NCI-H1105 treated with DMSO at 0.1 percent for 48 hours (cell line): ENCODE results near the gene MVK.
A peak's percentile ranks its signal among the peaks of the same experiment; 100 is the strongest.
"Not testable (repeated sequence)": the region's sequence is repeated elsewhere in the genome, so short reads cannot be mapped to it uniquely, and the experiment has no call there.

Experiments
- DNase-seq: peaks from one replicate; lab custom pipeline; 2025; lab: John Stamatoyannopoulos, UW

MVK gene

DNA sequence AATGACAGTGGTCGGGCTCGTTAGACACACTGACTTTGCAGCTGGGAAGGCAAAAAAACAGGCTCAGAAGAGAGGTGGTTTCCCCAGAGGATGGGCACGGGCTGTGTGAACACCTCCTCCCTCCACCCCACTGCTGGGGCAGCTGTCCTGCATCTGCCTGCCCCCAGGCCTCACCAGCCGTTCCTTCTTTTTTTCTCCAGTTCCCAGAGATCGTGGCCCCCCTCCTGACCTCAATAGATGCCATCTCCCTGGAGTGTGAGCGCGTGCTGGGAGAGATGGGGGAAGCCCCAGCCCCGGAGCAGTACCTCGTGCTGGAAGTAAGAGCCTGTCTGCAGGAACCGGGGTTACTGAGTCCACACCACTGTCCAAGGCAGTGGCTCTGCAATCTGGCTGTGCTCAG, 17.4 kb downstream of the MVK start:
- no peak for DNase-seq

GRCh38 chr12:109592195-109592904, 18.8 kb downstream of the MVK start:
- DNase-seq = no peak

- peak; percentile 15 for DNase-seq
Observed at GRCh38 chr12:109592905-109593272, 19.3 kb downstream of the MVK start.

DNA sequence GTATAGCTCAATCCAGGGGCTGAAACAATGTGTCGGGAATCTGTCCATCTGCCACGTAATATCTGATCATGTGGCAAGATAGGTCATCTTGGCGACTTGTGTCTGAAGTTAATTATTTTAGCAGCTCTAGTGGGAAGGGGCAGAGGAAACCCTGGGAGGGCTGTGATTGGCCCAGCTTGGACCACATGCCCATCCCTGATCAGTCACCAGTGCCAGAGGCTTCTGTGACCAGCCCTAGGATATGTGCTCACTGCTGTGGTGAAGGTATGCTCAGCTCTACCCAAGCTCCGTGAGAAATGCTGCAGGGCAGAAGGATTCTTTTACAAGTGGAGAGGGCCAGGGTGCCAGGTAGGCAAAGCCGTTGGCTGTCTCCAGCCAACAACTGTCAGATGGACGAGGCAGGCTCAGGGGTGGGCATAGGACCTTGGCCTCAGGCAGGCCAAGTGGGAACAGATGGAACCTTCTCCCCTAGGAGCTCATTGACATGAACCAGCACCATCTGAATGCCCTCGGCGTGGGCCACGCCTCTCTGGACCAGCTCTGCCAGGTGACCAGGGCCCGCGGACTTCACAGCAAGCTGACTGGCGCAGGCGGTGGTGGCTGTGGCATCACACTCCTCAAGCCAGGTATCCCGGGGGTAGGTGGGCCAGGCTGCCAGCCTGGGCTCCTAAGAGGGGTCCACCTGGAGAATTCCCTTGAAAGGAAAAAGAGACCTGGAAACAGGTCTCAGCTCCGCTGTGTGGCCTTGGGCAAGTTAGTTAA, 21.1 kb downstream of the MVK start:
- DNase-seq = no peak

GRCh38 chr12:109595321-109595902, 21.8 kb downstream of the MVK start:
- no peak for DNase-seq

GRCh38 chr12:109596418-109597244, 23.0 kb downstream of the MVK start:
- DNase-seq = no peak

DNA sequence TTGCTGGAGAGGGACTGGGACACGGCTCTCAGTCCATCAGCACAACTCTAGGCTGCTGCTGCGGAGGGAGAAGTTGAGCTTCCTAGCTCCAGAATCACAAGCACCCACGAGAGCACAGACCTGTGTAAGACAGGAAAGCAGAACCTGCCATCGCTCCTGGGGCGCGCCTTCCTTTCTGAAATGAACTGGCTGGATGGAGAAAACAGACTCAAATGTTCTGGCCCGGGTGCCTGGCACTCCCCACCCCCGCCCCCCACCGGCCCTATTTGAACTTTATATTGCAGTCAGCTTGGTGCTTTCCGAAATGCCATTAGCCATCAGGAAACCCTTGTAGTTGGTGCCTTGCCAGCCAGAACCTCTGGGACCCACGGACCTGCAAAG, 23.8 kb downstream of the MVK start:
- no peak for DNase-seq

DNA sequence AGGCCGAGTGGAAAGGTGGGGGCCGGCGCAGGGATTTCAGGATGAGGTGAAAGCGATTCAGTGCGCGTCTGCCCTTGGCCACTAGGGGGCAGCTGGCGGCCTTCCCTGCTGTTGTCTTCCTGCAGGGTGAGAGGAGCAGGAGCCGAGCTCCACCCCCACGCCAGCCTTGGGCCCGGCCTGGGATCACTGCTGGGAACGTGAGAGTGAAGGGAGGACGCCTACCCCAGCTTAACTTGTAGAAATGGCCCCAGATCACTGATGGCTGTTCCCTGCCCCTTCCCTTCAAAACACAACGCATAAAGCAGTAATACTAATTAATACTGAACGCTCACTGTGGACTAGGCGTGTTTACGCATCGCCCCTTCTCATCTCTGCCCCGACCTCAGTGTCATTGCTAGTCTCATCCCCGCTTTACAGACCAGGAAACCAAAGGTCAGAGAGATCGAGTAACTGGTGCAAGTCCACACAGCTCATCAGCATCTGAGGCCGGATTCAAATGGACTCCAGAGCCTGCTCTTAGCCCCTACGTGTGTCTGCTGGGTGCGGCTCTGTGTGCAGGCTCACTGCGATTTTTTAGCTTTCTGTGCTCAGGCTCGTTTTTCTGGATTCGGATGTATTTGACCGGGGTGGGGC, 24.3 kb downstream of the MVK start:
- peak; percentile 74 for DNase-seq

DNA sequence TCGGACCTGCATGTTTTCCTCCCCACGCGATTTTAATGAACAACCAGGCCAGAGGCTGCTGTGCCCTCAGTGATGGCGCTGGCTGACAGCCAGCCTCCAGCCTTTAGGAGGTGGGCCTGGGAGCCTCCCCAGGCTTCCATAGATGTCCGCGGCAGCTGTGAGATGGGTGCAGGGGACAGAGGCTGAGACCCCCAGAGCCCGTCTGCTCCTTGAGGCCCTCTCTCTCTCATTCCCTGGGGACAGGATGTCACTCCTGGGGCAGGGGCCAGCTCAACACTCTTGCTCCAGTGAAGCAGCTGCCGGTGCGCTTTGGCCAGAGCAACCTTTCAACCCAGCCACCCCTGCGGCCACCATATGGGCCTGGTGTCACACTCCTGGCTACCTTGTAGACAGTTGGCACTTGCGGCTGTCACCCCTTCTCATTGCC, 24.8 kb downstream of the MVK start:
- DNase-seq = no peak

GRCh38 chr12:109599087-109599486, 25.5 kb downstream of the MVK start:
- DNase-seq = no peak

GRCh38 chr12:109600481-109600880, 26.9 kb downstream of the MVK start:
- no peak for DNase-seq

GRCh38 chr12:109600995-109601394, 27.4 kb downstream of the MVK start:
- no peak for DNase-seq

GRCh38 chr12:109601557-109601956, 28.0 kb downstream of the MVK start:
- DNase-seq = no peak

DNA sequence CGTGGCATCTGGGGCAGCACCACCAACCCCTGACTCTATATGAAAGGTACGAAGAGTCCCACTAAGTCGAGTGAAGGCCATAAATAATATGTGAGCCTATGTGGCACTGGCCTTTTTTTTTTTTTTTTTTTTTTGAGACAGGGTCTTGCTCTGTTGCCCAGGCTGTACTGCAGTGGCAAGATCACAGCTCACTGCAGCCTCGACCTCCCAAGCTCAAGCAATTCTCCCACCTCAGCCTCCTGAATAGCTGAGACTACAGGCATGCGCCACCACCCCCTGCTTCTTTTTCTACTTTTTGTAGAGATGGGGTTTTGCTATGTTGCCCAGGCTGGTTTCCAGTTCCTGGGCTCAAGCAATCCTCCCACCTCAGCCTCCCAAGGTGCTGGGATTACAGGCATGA, 28.5 kb downstream of the MVK start:
- DNase-seq = not testable (repeated sequence)

- no peak for DNase-seq
Observed at GRCh38 chr12:109604132-109604585, 30.6 kb downstream of the MVK start.

- DNase-seq = no peak
Observed at GRCh38 chr12:109605016-109605415, 31.4 kb downstream of the MVK start.

DNA sequence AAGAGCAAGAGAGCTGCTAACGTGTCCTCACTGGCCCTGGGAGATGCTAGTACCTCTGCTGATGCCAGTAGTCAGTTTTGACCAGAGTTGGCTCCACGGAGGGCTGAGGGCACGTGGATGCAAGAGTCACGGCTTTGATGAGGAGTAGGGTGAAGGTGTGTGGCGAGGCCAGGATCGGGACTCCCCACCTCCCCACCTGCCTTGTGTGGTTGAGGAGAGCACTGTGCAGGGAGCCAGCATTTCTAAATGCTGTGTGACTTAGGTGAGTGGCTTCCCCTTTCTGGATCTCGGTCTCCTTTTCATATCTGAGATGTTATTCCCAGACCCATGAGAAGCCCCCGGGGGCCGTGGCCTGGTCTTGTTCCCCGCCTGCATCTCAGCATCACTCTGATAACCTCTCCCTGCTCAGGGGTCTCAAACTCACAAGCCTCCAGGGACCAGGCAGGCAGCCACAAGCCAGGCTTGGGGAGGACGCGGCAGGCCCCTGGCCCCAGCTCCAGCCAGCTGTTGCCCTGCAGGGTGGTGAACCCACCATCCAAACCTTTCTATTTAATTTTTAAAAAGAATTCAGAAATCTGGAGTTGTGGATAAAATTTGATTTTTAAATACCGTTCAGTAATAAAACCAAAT, 32.1 kb downstream of the MVK start:
- DNase-seq = no peak

GRCh38 chr12:109606320-109607028, 32.9 kb downstream of the MVK start:
- DNase-seq = no peak

- DNase-seq = no peak
Observed at GRCh38 chr12:109607618-109608017, 34.0 kb downstream of the MVK start.

DNA sequence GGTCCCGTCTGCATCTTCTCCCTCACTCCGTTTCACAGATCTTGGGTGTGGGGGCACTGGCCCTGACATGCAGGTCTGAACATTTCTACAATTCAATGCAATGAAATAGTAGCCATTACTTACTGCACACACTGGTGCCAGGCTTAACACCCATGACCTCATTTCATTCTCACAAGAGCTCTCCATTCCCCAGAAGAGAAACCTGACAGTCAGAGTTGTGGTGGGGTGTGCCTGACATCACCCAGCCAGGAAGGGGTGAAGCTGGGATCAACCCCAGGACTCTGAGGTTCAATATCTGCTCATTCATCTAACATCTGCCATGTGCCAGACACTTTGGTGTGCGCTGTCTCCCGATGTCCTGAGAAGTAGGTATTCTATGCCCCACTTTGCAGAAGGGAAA, 34.7 kb downstream of the MVK start:
- no peak for DNase-seq

DNA sequence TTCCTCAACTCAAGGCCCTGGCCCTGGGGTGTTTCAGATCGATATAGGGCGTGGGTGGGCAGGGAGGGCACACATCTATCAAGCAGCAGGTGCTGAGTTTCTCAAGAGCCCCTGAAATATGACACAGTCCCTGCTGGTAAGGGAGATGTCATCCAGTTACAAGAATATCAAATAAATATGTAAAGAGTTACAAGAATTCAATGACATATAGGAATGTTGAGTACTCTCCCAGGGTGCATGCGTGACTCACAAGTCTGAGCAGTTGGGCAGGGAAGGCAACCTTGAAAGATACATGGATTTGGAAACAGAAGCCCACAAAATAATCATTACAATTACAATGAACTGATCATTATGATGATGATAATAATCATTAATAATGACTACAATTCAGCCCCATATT, 35.2 kb downstream of the MVK start:
- no peak for DNase-seq
